GM13976 (cell line): ENCODE results near the gene CPNE6.
"Not testable (repeated sequence)": the region's sequence is repeated elsewhere in the genome, so short reads cannot be mapped to it uniquely, and the experiment has no call there.

Experiments
- DNase-seq: peaks from one replicate; pipeline ENCODE4 v3.0.0; 2012; ENCODE audit warnings: low spot score
- in situ Hi-C: fragments of 300-500 bp; cut with MboI; formaldehyde crosslinking; loops from one replicate; pipeline ENCODE4 v1.12.0; 2022; ENCODE audit warnings: low sequenced_read_pairs, mixed read lengths, inconsistent platforms; ENCODE audit not compliant: unreplicated experiment
- TF ChIP-seq, protein P1 (sequence below): IDR thresholded peaks from 2 replicates; pipeline ENCODE4 v1.5.1; 2012; ENCODE audit warnings: borderline replicate concordance, mild to moderate bottlenecking; ENCODE audit not compliant: insufficient read depth; ENCODE audit errors: extremely low read depth, missing control alignments, control extremely low read depth

Gene CPNE6

GRCh38 chr14:24100197-24100981 is 29.0 kb downstream of the CPNE6 start:
- DNase-seq = no peak
- in situ Hi-C loops = no loop called here
- TF ChIP-seq, protein P1, sequence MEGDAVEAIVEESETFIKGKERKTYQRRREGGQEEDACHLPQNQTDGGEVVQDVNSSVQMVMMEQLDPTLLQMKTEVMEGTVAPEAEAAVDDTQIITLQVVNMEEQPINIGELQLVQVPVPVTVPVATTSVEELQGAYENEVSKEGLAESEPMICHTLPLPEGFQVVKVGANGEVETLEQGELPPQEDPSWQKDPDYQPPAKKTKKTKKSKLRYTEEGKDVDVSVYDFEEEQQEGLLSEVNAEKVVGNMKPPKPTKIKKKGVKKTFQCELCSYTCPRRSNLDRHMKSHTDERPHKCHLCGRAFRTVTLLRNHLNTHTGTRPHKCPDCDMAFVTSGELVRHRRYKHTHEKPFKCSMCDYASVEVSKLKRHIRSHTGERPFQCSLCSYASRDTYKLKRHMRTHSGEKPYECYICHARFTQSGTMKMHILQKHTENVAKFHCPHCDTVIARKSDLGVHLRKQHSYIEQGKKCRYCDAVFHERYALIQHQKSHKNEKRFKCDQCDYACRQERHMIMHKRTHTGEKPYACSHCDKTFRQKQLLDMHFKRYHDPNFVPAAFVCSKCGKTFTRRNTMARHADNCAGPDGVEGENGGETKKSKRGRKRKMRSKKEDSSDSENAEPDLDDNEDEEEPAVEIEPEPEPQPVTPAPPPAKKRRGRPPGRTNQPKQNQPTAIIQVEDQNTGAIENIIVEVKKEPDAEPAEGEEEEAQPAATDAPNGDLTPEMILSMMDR = no peak

GRCh38 chr14:24100982-24101494 is 29.7 kb downstream of the CPNE6 start:
- DNase-seq = no peak
- in situ Hi-C loops = no loop called here
- TF ChIP-seq, protein P1 = no peak

- in situ Hi-C loops = no loop called here
- TF ChIP-seq, protein P1 = no peak
- no peak for DNase-seq
Observed at GRCh38 chr14:24102357-24103048, 31.1 kb downstream of the CPNE6 start.

DNA sequence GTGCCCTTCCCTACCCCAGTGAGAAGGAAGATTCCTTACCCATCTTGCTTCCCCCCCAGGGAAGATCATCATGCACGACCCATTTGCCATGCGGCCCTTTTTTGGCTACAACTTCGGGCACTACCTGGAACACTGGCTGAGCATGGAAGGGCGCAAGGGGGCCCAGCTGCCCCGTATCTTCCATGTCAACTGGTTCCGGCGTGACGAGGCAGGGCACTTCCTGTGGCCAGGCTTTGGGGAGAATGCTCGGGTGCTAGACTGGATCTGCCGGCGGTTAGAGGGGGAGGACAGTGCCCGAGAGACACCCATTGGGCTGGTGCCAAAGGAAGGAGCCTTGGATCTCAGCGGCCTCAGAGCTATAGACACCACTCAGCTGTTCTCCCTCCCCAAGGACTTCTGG is 32.1 kb downstream of the CPNE6 start:
- DNase-seq = no peak
- TF ChIP-seq, protein P1 = no peak
- in situ Hi-C loops = no loop called here

DNA sequence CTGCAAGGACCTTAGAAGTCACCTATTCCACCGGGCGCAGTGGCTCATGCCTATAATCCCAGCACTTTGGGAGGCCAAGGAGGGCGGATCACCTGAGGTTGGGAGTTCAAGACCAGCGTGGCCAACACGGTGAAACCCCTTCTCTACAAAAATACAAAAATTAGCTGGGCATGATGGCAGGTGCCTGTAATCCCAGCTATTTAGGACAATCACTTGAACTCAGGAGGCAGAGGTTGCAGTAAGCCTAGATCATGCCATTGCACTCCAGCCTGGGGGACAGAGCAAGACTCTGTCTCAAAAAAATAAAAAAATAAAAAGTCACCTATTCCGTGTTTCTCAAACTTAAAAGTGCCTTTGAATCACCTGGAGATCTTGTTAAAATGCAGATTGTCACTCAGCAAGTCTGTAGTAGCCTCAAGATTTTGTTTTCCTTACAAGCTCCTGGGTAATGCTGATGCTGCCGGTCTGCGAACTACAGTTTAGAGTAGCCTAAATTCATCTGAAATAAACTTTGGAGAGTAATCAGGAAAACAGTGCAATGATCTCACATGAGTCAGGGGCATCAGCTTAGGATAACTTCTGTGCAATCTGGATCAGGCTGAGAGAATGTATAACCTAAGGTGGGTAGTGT is 34.4 kb downstream of the CPNE6 start:
- DNase-seq, in situ Hi-C loops: not testable (repeated sequence)

GRCh38 chr14:24106672-24107271 is 35.4 kb downstream of the CPNE6 start:
- TF ChIP-seq, protein P1 = no peak
- in situ Hi-C loops = no loop called here
- no peak for DNase-seq
